Measurements from ENCODE around the gene NCOA5. TPM values are rescaled to one million over a fixed set of nuclear protein-coding genes. Genes with fewer than 3 reads are reported as not detected.

The NCOA5 gene
- total and polyA plus RNA-seq, 2 experiments from 2014 or later: 8.4 to 22.8 TPM

DNA sequence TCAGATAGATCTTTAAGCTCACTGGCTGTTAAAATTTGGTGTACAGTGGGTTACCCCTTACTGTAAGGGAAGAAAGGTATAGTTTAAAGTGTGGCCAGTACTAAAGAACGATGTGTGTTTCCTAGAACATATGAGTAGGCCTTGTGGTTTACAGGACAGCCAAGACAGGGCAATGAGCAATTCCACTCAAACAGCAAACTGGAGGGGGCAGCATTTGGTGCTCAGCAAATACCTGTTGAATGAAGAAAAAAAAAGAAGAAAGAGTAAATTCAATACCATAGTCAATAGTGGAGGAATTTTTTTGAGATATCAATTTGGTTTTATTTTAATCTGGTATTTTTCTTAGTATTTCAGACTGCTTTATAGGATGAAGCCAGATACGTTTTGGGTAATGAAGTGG is 3.8 kb upstream of the NCOA5 start:
- peaks cover 4% of the 10 kb centered on the region for H4K20me1 ChIP-seq (replicated peaks; ENCODE audit: insufficient read depth)
- TF ChIP-seq ZNF462 (CRISPR knock-in tag; IDR thresholded peaks at IDR 0.05) (no peak), ZNF114 (CRISPR knock-in tag; IDR thresholded peaks at IDR 0.05) (no peak), CREB1 (CRISPR knock-in tag; IDR thresholded peaks at IDR 0.05; ENCODE audit: low read depth) (no peak), NANOG (IDR thresholded peaks at IDR 0.05; ENCODE audit: borderline replicate concordance) (no peak), POLR2AphosphoS5 (IDR thresholded peaks at IDR 0.05; ENCODE audit: low read depth) (no peak), ETS1 (IDR thresholded peaks at IDR 0.05) (no peak), STAT1 (IDR thresholded peaks at IDR 0.05; ENCODE audit: unreplicated experiment) (no peak), EZH2 (IDR thresholded peaks at IDR 0.05; ENCODE audit: low read depth, unreplicated experiment) (no peak), JUNB (IDR thresholded peaks at IDR 0.05; ENCODE audit: unreplicated experiment) (no peak), EZH2phosphoT487 (IDR thresholded peaks at IDR 0.05; ENCODE audit: unreplicated experiment) (no peak), CTCF (conservative IDR thresholded peaks at IDR 0.05; ENCODE audit: low read depth in 2 of 2) (no peak)
- TF ChIP-seq, protein P1, sequence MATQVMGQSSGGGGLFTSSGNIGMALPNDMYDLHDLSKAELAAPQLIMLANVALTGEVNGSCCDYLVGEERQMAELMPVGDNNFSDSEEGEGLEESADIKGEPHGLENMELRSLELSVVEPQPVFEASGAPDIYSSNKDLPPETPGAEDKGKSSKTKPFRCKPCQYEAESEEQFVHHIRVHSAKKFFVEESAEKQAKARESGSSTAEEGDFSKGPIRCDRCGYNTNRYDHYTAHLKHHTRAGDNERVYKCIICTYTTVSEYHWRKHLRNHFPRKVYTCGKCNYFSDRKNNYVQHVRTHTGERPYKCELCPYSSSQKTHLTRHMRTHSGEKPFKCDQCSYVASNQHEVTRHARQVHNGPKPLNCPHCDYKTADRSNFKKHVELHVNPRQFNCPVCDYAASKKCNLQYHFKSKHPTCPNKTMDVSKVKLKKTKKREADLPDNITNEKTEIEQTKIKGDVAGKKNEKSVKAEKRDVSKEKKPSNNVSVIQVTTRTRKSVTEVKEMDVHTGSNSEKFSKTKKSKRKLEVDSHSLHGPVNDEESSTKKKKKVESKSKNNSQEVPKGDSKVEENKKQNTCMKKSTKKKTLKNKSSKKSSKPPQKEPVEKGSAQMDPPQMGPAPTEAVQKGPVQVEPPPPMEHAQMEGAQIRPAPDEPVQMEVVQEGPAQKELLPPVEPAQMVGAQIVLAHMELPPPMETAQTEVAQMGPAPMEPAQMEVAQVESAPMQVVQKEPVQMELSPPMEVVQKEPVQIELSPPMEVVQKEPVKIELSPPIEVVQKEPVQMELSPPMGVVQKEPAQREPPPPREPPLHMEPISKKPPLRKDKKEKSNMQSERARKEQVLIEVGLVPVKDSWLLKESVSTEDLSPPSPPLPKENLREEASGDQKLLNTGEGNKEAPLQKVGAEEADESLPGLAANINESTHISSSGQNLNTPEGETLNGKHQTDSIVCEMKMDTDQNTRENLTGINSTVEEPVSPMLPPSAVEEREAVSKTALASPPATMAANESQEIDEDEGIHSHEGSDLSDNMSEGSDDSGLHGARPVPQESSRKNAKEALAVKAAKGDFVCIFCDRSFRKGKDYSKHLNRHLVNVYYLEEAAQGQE (IDR thresholded peaks at IDR 0.05; ENCODE audit: unreplicated experiment): no peak
- ATAC-seq: no peak
- H3K27me3 ChIP-seq (ENCODE audit: insufficient read depth): peaks cover 12% of the 10 kb centered on the region
- no peak overlapping the region for H3K4me2 ChIP-seq
- H3K27ac ChIP-seq (ENCODE audit: low read depth): no peak overlapping the region
- no peak overlapping the region for H2AFZ ChIP-seq
- Mint-ChIP-seq H3K36me3 (ENCODE audit: low read depth) (peaks cover 2% of the 10 kb centered on the region; the same call in 1 of the 3 replicates), H3K4me1 (peaks cover 6% of the 10 kb centered on the region), H3K9me3 (peaks cover 8% of the 10 kb centered on the region; the same call in 2 of the 3 replicates), H3K27me3 (ENCODE audit: insufficient read depth, low read depth, poor library complexity) (peaks cover under 1% of the 10 kb centered on the region), H3K4me3 (no peak overlapping the region), H3K27ac (no peak overlapping the region)
- peaks cover 8% of the 10 kb centered on the region for H3K4me1 ChIP-seq (ENCODE audit: insufficient read depth)
- 0 out of 2 replicates have a peak, but pooled peaks cover 3% of the 10 kb centered on the region for H3F3A ChIP-seq (replicated peaks; ENCODE audit: low read depth)
- no peaks in the 10 kb centered on the region for H3K36me3 ChIP-seq (ENCODE audit: insufficient read depth)
- peaks cover 4% of the 10 kb centered on the region; the same call in 1 of the 2 replicates for H3K9me2 ChIP-seq (ENCODE audit: insufficient read depth)
- no peak overlapping the region for H3K4me3 ChIP-seq
- H3K79me2 ChIP-seq (replicated peaks; ENCODE audit: insufficient read depth): peaks cover 7% of the 10 kb centered on the region
- no peak for DNase-seq (ENCODE audit: low spot score)
